ENCODE data around the gene INPP4B. TPM values are rescaled to one million over a fixed set of nuclear protein-coding genes. Genes with fewer than 3 reads are reported as not detected.

Gene INPP4B
- total RNA-seq, 2 donors from 2014 or later, result 10.0 to 14.1 TPM

DNA sequence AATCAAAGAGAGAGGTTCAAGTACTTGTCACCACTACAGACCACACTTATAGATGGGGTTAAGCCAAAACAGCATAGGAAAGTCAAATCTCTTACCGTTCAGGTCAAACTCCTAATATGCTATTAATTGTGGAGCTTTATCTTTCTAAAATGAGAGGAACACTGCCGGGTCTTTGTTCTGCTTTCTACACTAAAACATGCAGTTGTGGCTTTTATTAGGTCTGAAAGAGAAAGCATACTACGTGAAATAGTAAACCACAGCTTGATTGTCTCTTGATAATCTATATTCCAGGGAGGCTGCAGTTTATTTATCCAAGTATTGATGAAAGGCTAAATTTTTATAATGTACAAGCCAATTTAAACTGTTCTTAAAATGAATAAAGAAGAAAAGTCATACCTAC, 12.3 kb upstream of the INPP4B start:
- TF ChIP-seq, protein P1, sequence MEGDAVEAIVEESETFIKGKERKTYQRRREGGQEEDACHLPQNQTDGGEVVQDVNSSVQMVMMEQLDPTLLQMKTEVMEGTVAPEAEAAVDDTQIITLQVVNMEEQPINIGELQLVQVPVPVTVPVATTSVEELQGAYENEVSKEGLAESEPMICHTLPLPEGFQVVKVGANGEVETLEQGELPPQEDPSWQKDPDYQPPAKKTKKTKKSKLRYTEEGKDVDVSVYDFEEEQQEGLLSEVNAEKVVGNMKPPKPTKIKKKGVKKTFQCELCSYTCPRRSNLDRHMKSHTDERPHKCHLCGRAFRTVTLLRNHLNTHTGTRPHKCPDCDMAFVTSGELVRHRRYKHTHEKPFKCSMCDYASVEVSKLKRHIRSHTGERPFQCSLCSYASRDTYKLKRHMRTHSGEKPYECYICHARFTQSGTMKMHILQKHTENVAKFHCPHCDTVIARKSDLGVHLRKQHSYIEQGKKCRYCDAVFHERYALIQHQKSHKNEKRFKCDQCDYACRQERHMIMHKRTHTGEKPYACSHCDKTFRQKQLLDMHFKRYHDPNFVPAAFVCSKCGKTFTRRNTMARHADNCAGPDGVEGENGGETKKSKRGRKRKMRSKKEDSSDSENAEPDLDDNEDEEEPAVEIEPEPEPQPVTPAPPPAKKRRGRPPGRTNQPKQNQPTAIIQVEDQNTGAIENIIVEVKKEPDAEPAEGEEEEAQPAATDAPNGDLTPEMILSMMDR (IDR thresholded peaks at IDR 0.05), result no peak
- no peak overlapping the region for H3K27ac ChIP-seq
- H3K36me3 ChIP-seq, result no peaks in the 10 kb centered on the region
- no peaks in the 10 kb centered on the region for H3K9me3 ChIP-seq
- DNase-seq, result no peak
- no peak overlapping the region for H3K9ac ChIP-seq (ENCODE audit: low read depth in 2 of 2, low read length in 2 of 2)
- no peak overlapping the region for H3K4me3 ChIP-seq
- no peaks in the 10 kb centered on the region for H3K4me1 ChIP-seq
- no peaks in the 10 kb centered on the region for H3K27me3 ChIP-seq
- intact Hi-C loops (cut with DNase I), result no loop called here

DNA sequence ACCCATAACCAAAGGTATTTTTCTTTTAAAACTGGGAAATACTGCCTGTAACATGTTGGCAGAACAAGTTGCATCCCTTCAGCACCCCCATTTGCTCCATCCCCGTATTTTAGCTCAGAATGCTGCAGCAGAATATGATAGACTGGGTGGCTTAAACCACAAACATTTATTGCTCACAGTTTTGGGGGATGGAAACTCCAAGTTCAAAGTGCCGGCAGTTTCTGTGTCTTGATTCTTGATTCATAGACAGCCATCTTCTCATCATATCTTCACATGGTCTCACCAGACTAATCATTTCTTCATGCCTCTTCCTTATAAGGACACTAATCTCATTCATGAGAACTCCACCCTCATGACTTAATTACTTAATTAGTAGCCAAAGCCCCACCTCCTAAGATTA, 10.5 kb upstream of the INPP4B start:
- Histone ChIP-seq H3K27me3 (no peaks in the 10 kb centered on the region), H3K4me3 (no peak overlapping the region), H3K9me3 (no peaks in the 10 kb centered on the region), H3K27ac (no peak overlapping the region), H3K4me1 (no peaks in the 10 kb centered on the region), H3K36me3 (no peaks in the 10 kb centered on the region), H3K9ac (ENCODE audit: low read depth in 2 of 2, low read length in 2 of 2) (no peak overlapping the region)
- DNase-seq, result no peak
- TF ChIP-seq, protein P1 (IDR thresholded peaks at IDR 0.05), result no peak
- intact Hi-C loops (cut with DNase I), result no loop called here

DNA sequence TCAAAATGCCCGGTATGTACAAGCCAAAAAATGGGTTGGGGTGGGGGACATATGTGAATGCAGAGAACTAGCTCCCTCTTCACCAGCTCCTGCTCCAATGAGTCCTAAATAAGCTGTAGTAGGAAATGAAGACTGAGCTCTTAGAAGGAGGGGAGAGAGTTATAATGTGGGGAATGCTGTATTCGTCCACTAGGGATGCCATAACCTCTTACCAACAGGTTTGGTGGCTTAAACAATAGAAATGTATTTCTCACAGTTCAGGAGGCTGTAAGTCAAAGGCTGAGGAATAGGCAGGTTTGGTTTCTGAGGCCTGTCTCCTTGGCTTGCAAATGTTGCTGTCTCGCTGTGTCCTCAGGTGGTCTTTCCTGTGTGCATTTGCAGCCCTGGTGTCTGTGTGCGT, 4.4 kb upstream of the INPP4B start:
- Histone ChIP-seq H3K4me3 (no peak overlapping the region), H3K4me1 (no peaks in the 10 kb centered on the region), H3K9me3 (no peaks in the 10 kb centered on the region), H3K27ac (no peak overlapping the region), H3K27me3 (no peaks in the 10 kb centered on the region), H3K36me3 (no peaks in the 10 kb centered on the region), H3K9ac (ENCODE audit: low read depth in 2 of 2, low read length in 2 of 2) (no peak overlapping the region)
- TF ChIP-seq, protein P1 (IDR thresholded peaks at IDR 0.05), result no peak
- no peak for DNase-seq
- intact Hi-C loops (cut with DNase I), result no loop called here

DNA sequence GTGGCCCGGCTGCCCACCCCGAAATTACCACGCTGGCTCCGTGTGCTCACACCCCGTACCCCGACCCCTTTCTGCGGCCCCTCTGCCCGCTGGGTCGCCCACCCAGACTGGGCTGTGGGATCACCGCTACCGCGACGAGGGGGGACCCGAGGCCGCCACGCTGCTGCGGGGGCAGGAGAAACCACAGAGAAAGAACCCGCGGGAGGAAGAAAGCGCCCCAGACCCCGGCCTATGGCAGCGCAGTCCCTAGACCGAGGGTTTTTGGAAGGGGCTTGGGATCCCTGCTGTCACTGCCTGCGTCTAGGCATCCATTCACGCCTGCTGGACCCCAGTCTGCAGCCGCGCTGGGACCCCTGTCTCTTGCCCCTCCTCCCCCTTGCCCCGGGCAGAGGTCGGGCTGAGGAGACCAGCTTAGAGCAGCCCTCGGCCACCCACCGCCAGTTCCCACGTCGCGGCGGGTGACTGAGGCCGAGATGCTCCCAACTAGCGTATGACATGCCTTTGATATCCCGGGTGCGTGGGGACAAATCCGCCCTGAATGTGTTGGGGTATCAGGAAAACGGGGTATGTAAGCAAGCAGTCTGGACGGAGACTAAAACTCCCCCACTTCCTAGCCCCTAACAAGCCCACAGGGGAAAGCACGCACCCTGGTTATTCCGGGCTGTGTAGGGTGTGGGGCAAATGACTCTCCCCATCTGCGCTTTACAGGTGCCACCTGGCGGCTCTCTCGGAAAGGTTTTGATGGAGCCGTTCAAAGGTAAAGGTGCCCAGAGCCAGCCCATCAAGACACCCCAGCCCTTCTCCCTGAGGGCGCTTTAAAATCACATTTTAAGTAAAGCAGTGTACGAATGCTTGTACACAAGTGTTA, 862 bp upstream of the INPP4B start:
- Histone ChIP-seq H3K4me3 (peak overlapping the region; percentile 60), H3K9ac (ENCODE audit: low read depth in 2 of 2, low read length in 2 of 2) (peak overlapping the region; percentile 27 to 41), H3K27ac (no peak overlapping the region), H3K36me3 (no peaks in the 10 kb centered on the region), H3K4me1 (no peaks in the 10 kb centered on the region), H3K9me3 (no peaks in the 10 kb centered on the region), H3K27me3 (no peaks in the 10 kb centered on the region)
- intact Hi-C loops (cut with DNase I), result loop anchor here (5.0 to 10.0 kb wide), 2 partner anchors 720 to 982 kb away; no protein-coding TSS in a partner anchor
- TF ChIP-seq, protein P1 (IDR thresholded peaks at IDR 0.05), result peak; percentile 36
- DNase-seq, result peak; percentile 78

DNA sequence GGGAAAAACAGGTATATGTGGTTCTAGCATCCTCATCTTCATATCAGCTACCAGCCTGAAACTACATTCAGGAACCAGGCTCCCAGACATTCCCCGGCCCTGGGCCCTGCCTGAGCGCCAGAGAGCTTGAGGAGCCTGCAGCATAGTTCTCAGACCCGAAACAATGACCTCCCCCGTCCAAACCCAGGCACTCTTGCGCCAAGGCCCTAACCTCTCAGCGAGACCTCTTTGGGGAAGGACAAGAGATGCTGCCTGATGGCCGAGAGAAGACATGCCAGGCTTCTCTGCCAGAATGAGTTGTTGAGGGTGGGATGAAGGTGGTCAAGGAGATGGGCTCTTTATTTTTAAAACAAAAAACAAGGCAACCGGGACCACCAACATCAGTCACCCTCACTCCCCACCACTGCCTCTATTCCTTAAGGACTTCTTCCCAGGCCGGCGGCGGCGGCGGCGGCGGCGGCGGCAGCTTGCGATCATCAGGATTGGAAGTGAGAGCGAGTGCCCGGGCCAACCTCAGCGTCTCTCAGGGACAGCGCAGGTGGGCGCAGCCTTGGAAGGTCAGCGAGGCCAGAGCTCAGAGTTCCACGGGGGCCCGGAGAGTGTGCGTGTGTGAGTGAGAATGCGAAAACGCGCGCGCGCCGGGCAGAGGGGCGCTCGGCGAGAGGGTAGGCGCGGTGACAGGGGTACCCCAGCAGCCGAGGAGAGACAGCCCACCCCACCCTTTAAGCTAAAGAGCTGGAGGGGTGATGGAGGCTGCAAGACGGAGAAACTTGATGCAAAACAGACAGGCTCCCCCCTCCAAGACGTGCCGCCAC, 601 bp downstream of the INPP4B start:
- Histone ChIP-seq H3K9me3 (no peaks in the 10 kb centered on the region), H3K9ac (ENCODE audit: low read depth in 2 of 2, low read length in 2 of 2) (peak overlapping the region; percentile 58 to 59), H3K27me3 (no peaks in the 10 kb centered on the region), H3K4me1 (no peaks in the 10 kb centered on the region), H3K27ac (no peak overlapping the region), H3K36me3 (no peaks in the 10 kb centered on the region), H3K4me3 (peak overlapping the region; percentile 60)
- TF ChIP-seq, protein P1 (IDR thresholded peaks at IDR 0.05), result no peak
- peak; percentile 27 for DNase-seq
- intact Hi-C loops (cut with DNase I), result loop anchor here (5.0 to 10.0 kb wide), 2 partner anchors 718 to 981 kb away; no protein-coding TSS in a partner anchor

Data from colonic mucosa (tissue), 4 donors.